Small intestine (tissue), 7 donors: ENCODE results near the gene MEN1. TPM values are rescaled to one million over a fixed set of nuclear protein-coding genes. Genes with fewer than 3 reads are reported as not detected.

Experiments
- DNase-seq, 2 donors: peaks; one replicate each; pipeline versions ENCODE4 v3.0.0 to v3.0.0-alpha.2; 2013
- FAIRE-seq: peaks from 2 replicates; lab custom pipeline; 2012; peaks lifted over from hg19 to GRCh38; lab: Jason Lieb, UNC
- H3K27ac ChIP-seq, 3 donors: one replicate each; pipeline ENCODE4 v1.5.1; 2013; ENCODE audit warnings: low read length in 2 of 3, mild to moderate bottlenecking in 2 of 3, control low read depth in 1 of 3, inconsistent platforms in 1 of 3, low read depth in 1 of 3, moderate library complexity in 1 of 3
- H3K27me3 ChIP-seq, 3 donors: one replicate each; pipeline ENCODE4 v1.6.1; 2013; ENCODE audit warnings: low read length in 3 of 3, inconsistent platforms in 1 of 3; ENCODE audit not compliant: control insufficient read depth in 3 of 3, insufficient read depth in 3 of 3
- H3K36me3 ChIP-seq, 3 donors: one replicate each; pipeline ENCODE4 v1.6.1; 2013; ENCODE audit warnings: low read length in 3 of 3, inconsistent platforms in 1 of 3, low read depth in 1 of 3, mild to moderate bottlenecking in 1 of 3, moderate library complexity in 1 of 3; ENCODE audit not compliant: control insufficient read depth in 3 of 3, insufficient read depth in 2 of 3
- H3K4me1 ChIP-seq, 3 donors: one replicate each; pipeline ENCODE4 v1.6.1; 2013; ENCODE audit warnings: low read length in 2 of 3, inconsistent platforms in 1 of 3, low read depth in 1 of 3, mild to moderate bottlenecking in 1 of 3, moderate library complexity in 1 of 3; ENCODE audit not compliant: control insufficient read depth in 3 of 3, insufficient read depth in 2 of 3
- H3K4me3 ChIP-seq, 3 donors: one replicate each; pipeline ENCODE4 v1.5.1; 2013; ENCODE audit warnings: low read length in 3 of 3, control low read depth in 1 of 3, inconsistent platforms in 1 of 3, low read depth in 1 of 3, mild to moderate bottlenecking in 1 of 3, moderate library complexity in 1 of 3
- H3K9me3 ChIP-seq, 2 donors: one replicate each; pipeline ENCODE4 v1.6.1; 2013; ENCODE audit warnings: low read depth in 1 of 2, low read length in 1 of 2; ENCODE audit not compliant: control insufficient read depth in 2 of 2, insufficient read depth in 1 of 2
- WGBS, 3 donors: extraction: QIAGEN DNeasy Blood & Tissue Kit; methylation state at CpG; one replicate each; pipeline ENCODE4 v1.1.7; 2013; 5-methylcytosine and 5-hydroxymethylcytosine counted together
- polyA plus RNA-seq, 4 donors: library from polyadenylated mRNA; stranded (reverse) in 3 of 4; unstranded in 1 of 4; fragments of 200-250 nt in 3 of 4; fragments of 120-200 nt in 1 of 4; gene quantifications; one replicate each; pipeline versions ENCODE4 v1.2.1 to v1.2.3, GENCODE V29; 2013
- donor health status: healthy with polysubstance abuse.
- donor health status: control.
- donor health status: control.
- donor health status: Bipolar disorder and iron deficiency.
- donor health status: healthy.

MEN1 gene
- polyA plus RNA-seq, 4 donors: 17.6 to 28.3 (median 25.2) TPM

- WGBS, 3 donors: 64 to 82% (median 73%) methylated on average over 13 of the region's 13 CpGs
- Histone ChIP-seq H3K4me1 (peaks cover 0 to 4% (median 0%) of the 10 kb centered on the region in 3 donors), H3K4me3 (no peak overlapping the region), H3K27ac (no peak overlapping the region), H3K27me3 (no peaks in the 10 kb centered on the region), H3K9me3 (no peaks in the 10 kb centered on the region), H3K36me3 (peaks cover 0 to 9% (median 0%) of the 10 kb centered on the region in 3 donors)
- DNase-seq: no peak
- no peak for FAIRE-seq
Observed at GRCh38 chr11:64755681-64756361, 54.5 kb downstream of the MEN1 start.

- peaks cover 0 to 7% (median 0%) of the 10 kb centered on the region in 3 donors for H3K36me3 ChIP-seq
- H3K4me3 ChIP-seq: no peak overlapping the region
- no peak overlapping the region for H3K27ac ChIP-seq
- 92% methylated on average over 21 of the region's 21 CpGs for WGBS, 3 donors
- peaks cover 0 to 4% (median 0%) of the 10 kb centered on the region in 3 donors for H3K4me1 ChIP-seq
- H3K27me3 ChIP-seq: no peaks in the 10 kb centered on the region
- FAIRE-seq (no peak), DNase-seq (no peak)
- H3K9me3 ChIP-seq: no peaks in the 10 kb centered on the region
Observed at GRCh38 chr11:64754919-64755662, 55.3 kb downstream of the MEN1 start.

- FAIRE-seq: no peak
- Histone ChIP-seq H3K36me3 (peaks cover 0 to 7% (median 0%) of the 10 kb centered on the region in 3 donors), H3K4me3 (no peak overlapping the region), H3K9me3 (no peaks in the 10 kb centered on the region), H3K4me1 (no peaks in the 10 kb centered on the region), H3K27ac (no peak overlapping the region), H3K27me3 (no peaks in the 10 kb centered on the region)
- no peak for DNase-seq
- WGBS, 3 donors: 84 to 90% (median 88%) methylated on average over 25 to 26 of the region's 26 CpGs
Observed at GRCh38 chr11:64754124-64754918, 56.0 kb downstream of the MEN1 start.

Other genes with a start within 250 kb of the MEN1 start
- under 1 TPM in 1 of 4 donors, not detected in 3; 0.16 TPM for gene SLC22A12, start 219.3 kb downstream of the MEN1 start, polyA plus RNA-seq
- 1 to 10 TPM in 3 of 4 donors, under 1 TPM in 1; 0.45 to 8.9 (median 2.7) TPM for gene NRXN2, start 87.4 kb downstream of the MEN1 start, polyA plus RNA-seq
- 10 to 100 TPM in 1 of 4 donors, 1 to 10 TPM in 3; 2.9 to 14.6 (median 4.1) TPM for gene RASGRP2, start 66.4 kb downstream of the MEN1 start, polyA plus RNA-seq
- gene PYGM, start 50.6 kb downstream of the MEN1 start, polyA plus RNA-seq: 1 to 10 TPM in 3 of 4 donors, under 1 TPM in 1; 0.54 to 1.5 (median 1.1) TPM
- gene SF1, start 32.0 kb downstream of the MEN1 start, polyA plus RNA-seq: 100 to 1,000 TPM in 1 of 4 donors, 10 to 100 TPM in 3; 69.8 to 328 (median 83.5) TPM
- 10 to 100 TPM in 2 of 4 donors, 1 to 10 TPM in 2; 9.2 to 13.6 (median 9.9) TPM for gene MAP4K2, start 7.3 kb downstream of the MEN1 start, polyA plus RNA-seq
- gene CDC42BPG, start 34.1 kb upstream of the MEN1 start, polyA plus RNA-seq: 10 to 100 TPM in 3 of 4 donors, 1 to 10 TPM in 1; 8.3 to 36.5 (median 19.5) TPM
- gene EHD1, start 68.1 kb upstream of the MEN1 start, polyA plus RNA-seq: 10 to 100 TPM; 31.3 to 94.0 (median 34.5) TPM
- gene ATG2A, start 106.7 kb upstream of the MEN1 start, polyA plus RNA-seq: 10 to 100 TPM; 18.0 to 35.7 (median 24.7) TPM
- gene PPP2R5B, start 114.1 kb upstream of the MEN1 start, polyA plus RNA-seq: 10 to 100 TPM in 3 of 4 donors, 1 to 10 TPM in 1; 8.2 to 15.9 (median 13.6) TPM
- gene GPHA2, start 125.3 kb upstream of the MEN1 start, polyA plus RNA-seq: under 1 TPM in 2 of 4 donors, not detected in 2; 0.13 to 0.19 TPM
- under 1 TPM in 1 of 4 donors, not detected in 3; 0.25 TPM for gene MAJIN, start 161.6 kb upstream of the MEN1 start, polyA plus RNA-seq
- gene BATF2, start 186.4 kb upstream of the MEN1 start, polyA plus RNA-seq: 10 to 100 TPM in 2 of 4 donors, 1 to 10 TPM in 2; 8.1 to 22.7 (median 10.9) TPM
- gene ARL2, start 203.6 kb upstream of the MEN1 start, polyA plus RNA-seq: 100 to 1,000 TPM in 1 of 4 donors, 10 to 100 TPM in 3; 72.0 to 121 (median 85.9) TPM
- gene SNX15, start 216.9 kb upstream of the MEN1 start, polyA plus RNA-seq: 10 to 100 TPM; 23.2 to 46.6 (median 31.0) TPM
- 10 to 100 TPM in 2 of 4 donors, 1 to 10 TPM in 2; 6.9 to 18.1 (median 9.0) TPM for gene SAC3D1, start 230.7 kb upstream of the MEN1 start, polyA plus RNA-seq
- gene NAALADL1, start 248.0 kb upstream of the MEN1 start, polyA plus RNA-seq: 100 to 1,000 TPM in 2 of 4 donors, 10 to 100 TPM in 2; 26.5 to 436 (median 104) TPM